ENCODE data around the gene OR52N5.

Gene OR52N5

GRCh38 chr11:5783255-5783654 is at the start of gene OR52N5:
Gene OR52N5, minus strand, starts transcription at chr11:5783355. Its CDS starts 4,721 bp downstream, at chr11:5778634.
- H3K9me3 ChIP-seq (ENCODE audit: control insufficient read depth in 1 of 2, low read length in 2 of 2), result no peaks in the 10 kb centered on the region
- H3K27me3 ChIP-seq (ENCODE audit: low read depth, low read length), result no peaks in the 10 kb centered on the region

GRCh38 chr11:5831196-5831829 is 48.2 kb upstream of the OR52N5 start:
- Histone ChIP-seq H3K4me1 (ENCODE audit: control insufficient read depth in 1 of 2, insufficient read depth in 2 of 2, low read length in 2 of 2) (no peaks in the 10 kb centered on the region), H3K36me3 (ENCODE audit: control insufficient read depth in 1 of 2, insufficient read depth in 2 of 2, low read length in 2 of 2) (no peaks in the 10 kb centered on the region), H3K9me3 (ENCODE audit: control insufficient read depth in 1 of 2, low read length in 2 of 2) (no peaks in the 10 kb centered on the region), H3K27ac (ENCODE audit: low read length) (no peak overlapping the region), H3K27me3 (ENCODE audit: low read depth, low read length) (no peaks in the 10 kb centered on the region), H3K4me3 (ENCODE audit: low read depth in 1 of 2, low read length in 2 of 2) (no peak overlapping the region)

More at GRCh38 chr11:5783255-5783654, at the start of gene OR52N5:
- H3K27ac ChIP-seq (ENCODE audit: low read length), result no peak within 1 kb of the TSS
- H3K4me1 ChIP-seq (ENCODE audit: control insufficient read depth in 1 of 2, insufficient read depth in 2 of 2, low read length in 2 of 2), result no peaks in the 10 kb centered on the region
- no peak within 1 kb of the TSS for H3K4me3 ChIP-seq (ENCODE audit: low read depth in 1 of 2, low read length in 2 of 2)
- H3K36me3 ChIP-seq (ENCODE audit: control insufficient read depth in 1 of 2, insufficient read depth in 2 of 2, low read length in 2 of 2), result no peaks in the 10 kb centered on the region

GRCh38 chr11:5818245-5818886 is 35.2 kb upstream of the OR52N5 start:
- no peaks in the 10 kb centered on the region for H3K36me3 ChIP-seq (ENCODE audit: control insufficient read depth in 1 of 2, insufficient read depth in 2 of 2, low read length in 2 of 2)
- peak overlapping the region in 1 of 2 donors; percentile 11 for H3K4me3 ChIP-seq (ENCODE audit: low read depth in 1 of 2, low read length in 2 of 2)
- H3K4me1 ChIP-seq (ENCODE audit: control insufficient read depth in 1 of 2, insufficient read depth in 2 of 2, low read length in 2 of 2), result no peaks in the 10 kb centered on the region
- no peaks in the 10 kb centered on the region for H3K9me3 ChIP-seq (ENCODE audit: control insufficient read depth in 1 of 2, low read length in 2 of 2)
- H3K27me3 ChIP-seq (ENCODE audit: low read depth, low read length), result no peaks in the 10 kb centered on the region
- H3K27ac ChIP-seq (ENCODE audit: low read length), result no peak overlapping the region

- Histone ChIP-seq H3K4me1 (ENCODE audit: control insufficient read depth in 1 of 2, insufficient read depth in 2 of 2, low read length in 2 of 2) (no peaks in the 10 kb centered on the region), H3K36me3 (ENCODE audit: control insufficient read depth in 1 of 2, insufficient read depth in 2 of 2, low read length in 2 of 2) (no peaks in the 10 kb centered on the region), H3K9me3 (ENCODE audit: control insufficient read depth in 1 of 2, low read length in 2 of 2) (no peaks in the 10 kb centered on the region), H3K4me3 (ENCODE audit: low read depth in 1 of 2, low read length in 2 of 2) (no peak overlapping the region), H3K27me3 (ENCODE audit: low read depth, low read length) (no peaks in the 10 kb centered on the region), H3K27ac (ENCODE audit: low read length) (no peak overlapping the region)
These were observed 32.4 kb upstream of the OR52N5 start for GRCh38 chr11:5815534-5815933.

- Histone ChIP-seq H3K4me1 (ENCODE audit: control insufficient read depth in 1 of 2, insufficient read depth in 2 of 2, low read length in 2 of 2) (peaks cover 0 to 11% of the 10 kb centered on the region in 2 donors), H3K36me3 (ENCODE audit: control insufficient read depth in 1 of 2, insufficient read depth in 2 of 2, low read length in 2 of 2) (no peaks in the 10 kb centered on the region), H3K9me3 (ENCODE audit: control insufficient read depth in 1 of 2, low read length in 2 of 2) (no peaks in the 10 kb centered on the region), H3K27me3 (ENCODE audit: low read depth, low read length) (no peaks in the 10 kb centered on the region), H3K4me3 (ENCODE audit: low read depth in 1 of 2, low read length in 2 of 2) (no peak overlapping the region), H3K27ac (ENCODE audit: low read length) (no peak overlapping the region)
These were observed 27.0 kb upstream of the OR52N5 start for GRCh38 chr11:5809905-5810795.

- H3K27me3 ChIP-seq (ENCODE audit: low read depth, low read length), result no peaks in the 10 kb centered on the region
- no peak overlapping the region for H3K27ac ChIP-seq (ENCODE audit: low read length)
- H3K4me1 ChIP-seq (ENCODE audit: control insufficient read depth in 1 of 2, insufficient read depth in 2 of 2, low read length in 2 of 2), result peaks cover 0 to 11% of the 10 kb centered on the region in 2 donors
- H3K4me3 ChIP-seq (ENCODE audit: low read depth in 1 of 2, low read length in 2 of 2), result peak overlapping the region; percentile 71 to 79
- H3K36me3 ChIP-seq (ENCODE audit: control insufficient read depth in 1 of 2, insufficient read depth in 2 of 2, low read length in 2 of 2), result no peaks in the 10 kb centered on the region
- H3K9me3 ChIP-seq (ENCODE audit: control insufficient read depth in 1 of 2, low read length in 2 of 2), result no peaks in the 10 kb centered on the region
These were observed 26.0 kb upstream of the OR52N5 start for GRCh38 chr11:5809122-5809519.

GRCh38 chr11:5808500-5809121 is 25.5 kb upstream of the OR52N5 start, which contains the start of gene OR52N2:
Gene OR52N2, plus strand, starts transcription at chr11:5808924. Its CDS starts 11,412 bp downstream, at chr11:5820336.
- Histone ChIP-seq H3K27me3 (ENCODE audit: low read depth, low read length) (no peaks in the 10 kb centered on the region), H3K9me3 (ENCODE audit: control insufficient read depth in 1 of 2, low read length in 2 of 2) (no peaks in the 10 kb centered on the region), H3K27ac (ENCODE audit: low read length) (no peak within 1 kb of the TSS), H3K4me1 (ENCODE audit: control insufficient read depth in 1 of 2, insufficient read depth in 2 of 2, low read length in 2 of 2) (peaks cover 0 to 11% of the 10 kb centered on the region in 2 donors), H3K36me3 (ENCODE audit: control insufficient read depth in 1 of 2, insufficient read depth in 2 of 2, low read length in 2 of 2) (no peaks in the 10 kb centered on the region), H3K4me3 (ENCODE audit: low read depth in 1 of 2, low read length in 2 of 2) (peak within 1 kb of the TSS; percentile 71 to 79)

- Histone ChIP-seq H3K27me3 (ENCODE audit: low read depth, low read length) (no peaks in the 10 kb centered on the region), H3K4me3 (ENCODE audit: low read depth in 1 of 2, low read length in 2 of 2) (no peak overlapping the region), H3K36me3 (ENCODE audit: control insufficient read depth in 1 of 2, insufficient read depth in 2 of 2, low read length in 2 of 2) (no peaks in the 10 kb centered on the region), H3K4me1 (ENCODE audit: control insufficient read depth in 1 of 2, insufficient read depth in 2 of 2, low read length in 2 of 2) (peaks cover 0 to 11% of the 10 kb centered on the region in 2 donors), H3K9me3 (ENCODE audit: control insufficient read depth in 1 of 2, low read length in 2 of 2) (no peaks in the 10 kb centered on the region), H3K27ac (ENCODE audit: low read length) (no peak overlapping the region)
These were observed 24.4 kb upstream of the OR52N5 start for GRCh38 chr11:5807580-5807979.

- Histone ChIP-seq H3K4me3 (ENCODE audit: low read depth in 1 of 2, low read length in 2 of 2) (no peak overlapping the region), H3K27ac (ENCODE audit: low read length) (no peak overlapping the region), H3K27me3 (ENCODE audit: low read depth, low read length) (no peaks in the 10 kb centered on the region), H3K36me3 (ENCODE audit: control insufficient read depth in 1 of 2, insufficient read depth in 2 of 2, low read length in 2 of 2) (no peaks in the 10 kb centered on the region), H3K9me3 (ENCODE audit: control insufficient read depth in 1 of 2, low read length in 2 of 2) (no peaks in the 10 kb centered on the region), H3K4me1 (ENCODE audit: control insufficient read depth in 1 of 2, insufficient read depth in 2 of 2, low read length in 2 of 2) (peaks cover 0 to 9% of the 10 kb centered on the region in 2 donors)
These were observed 20.8 kb upstream of the OR52N5 start for GRCh38 chr11:5803982-5804381.

- H3K4me1 ChIP-seq (ENCODE audit: control insufficient read depth in 1 of 2, insufficient read depth in 2 of 2, low read length in 2 of 2), result no peaks in the 10 kb centered on the region
- no peaks in the 10 kb centered on the region for H3K27me3 ChIP-seq (ENCODE audit: low read depth, low read length)
- H3K4me3 ChIP-seq (ENCODE audit: low read depth in 1 of 2, low read length in 2 of 2), result no peak overlapping the region
- no peak overlapping the region for H3K27ac ChIP-seq (ENCODE audit: low read length)
- no peaks in the 10 kb centered on the region for H3K9me3 ChIP-seq (ENCODE audit: control insufficient read depth in 1 of 2, low read length in 2 of 2)
- no peaks in the 10 kb centered on the region for H3K36me3 ChIP-seq (ENCODE audit: control insufficient read depth in 1 of 2, insufficient read depth in 2 of 2, low read length in 2 of 2)
These were observed 13.4 kb upstream of the OR52N5 start for GRCh38 chr11:5796541-5796940.

- H3K36me3 ChIP-seq (ENCODE audit: control insufficient read depth in 1 of 2, insufficient read depth in 2 of 2, low read length in 2 of 2), result no peaks in the 10 kb centered on the region
- H3K27ac ChIP-seq (ENCODE audit: low read length), result no peak within 1 kb of the TSS
- H3K4me1 ChIP-seq (ENCODE audit: control insufficient read depth in 1 of 2, insufficient read depth in 2 of 2, low read length in 2 of 2), result no peaks in the 10 kb centered on the region
- no peaks in the 10 kb centered on the region for H3K27me3 ChIP-seq (ENCODE audit: low read depth, low read length)
- H3K9me3 ChIP-seq (ENCODE audit: control insufficient read depth in 1 of 2, low read length in 2 of 2), result no peaks in the 10 kb centered on the region
- H3K4me3 ChIP-seq (ENCODE audit: low read depth in 1 of 2, low read length in 2 of 2), result no peak within 1 kb of the TSS
These were observed 8.0 kb upstream of the OR52N5 start, which contains the start of gene OR52N1 for GRCh38 chr11:5791165-5791564. Gene OR52N1, minus strand, starts transcription at chr11:5791265. Its CDS starts 2,449 bp downstream, at chr11:5788816.
